NCI-H2029 treated with DMSO at 0.1 percent for 48 hours (cell line): ENCODE data around the gene TRIM40.

ENCODE experiments used
- DNase-seq: peaks from one replicate; lab custom pipeline; 2025; lab: John Stamatoyannopoulos, UW

Gene TRIM40

GRCh38 chr6:30149858-30150550 is 14.1 kb downstream of the TRIM40 start:
- DNase-seq, result no peak

GRCh38 chr6:30150671-30151395 is 14.9 kb downstream of the TRIM40 start:
- DNase-seq, result no peak

- no peak for DNase-seq
These were observed 15.6 kb downstream of the TRIM40 start for GRCh38 chr6:30151580-30151979.

- peak; percentile 37 for DNase-seq
These were observed 16.2 kb downstream of the TRIM40 start for GRCh38 chr6:30152016-30152673.

GRCh38 chr6:30152910-30153610 is 17.1 kb downstream of the TRIM40 start:
- no peak for DNase-seq

GRCh38 chr6:30154061-30154460 is 18.1 kb downstream of the TRIM40 start:
- no peak for DNase-seq

GRCh38 chr6:30154709-30155519 is 19.0 kb downstream of the TRIM40 start:
- no peak for DNase-seq

GRCh38 chr6:30155520-30156261 is 19.8 kb downstream of the TRIM40 start:
- DNase-seq, result no peak

GRCh38 chr6:30156262-30156599 is 20.3 kb downstream of the TRIM40 start:
- no peak for DNase-seq

- DNase-seq, result no peak
These were observed 20.8 kb downstream of the TRIM40 start for GRCh38 chr6:30156774-30157173.

- DNase-seq, result no peak
These were observed 21.6 kb downstream of the TRIM40 start for GRCh38 chr6:30157581-30157980.

- DNase-seq, result no peak
These were observed 22.1 kb downstream of the TRIM40 start for GRCh38 chr6:30157999-30158398.

- no peak for DNase-seq
These were observed 22.6 kb downstream of the TRIM40 start for GRCh38 chr6:30158475-30159040.

GRCh38 chr6:30160008-30160784 is 24.3 kb downstream of the TRIM40 start:
- no peak for DNase-seq

GRCh38 chr6:30160785-30161531 is 25.0 kb downstream of the TRIM40 start, which contains the start of gene TRIM10:
TRIM10 (minus strand) TSS chr6:30161211; CDS start chr6:30160858, 353 bp downstream.
- no peak for DNase-seq

- no peak for DNase-seq
These were observed 26.5 kb downstream of the TRIM40 start for GRCh38 chr6:30162265-30163089.

GRCh38 chr6:30163090-30163917 is 27.4 kb downstream of the TRIM40 start, which contains the start of gene TRIM15:
TRIM15 (plus strand) TSS chr6:30163546; CDS start chr6:30163685, 139 bp downstream.
- no peak for DNase-seq
